GM12878 (cell line): Measurements from ENCODE around the gene NTRK3. TPM values are rescaled to one million over a fixed set of nuclear protein-coding genes. Genes with fewer than 3 reads are reported as not detected.

Source experiments
- CBFB ChIP-seq: IDR thresholded peaks from 2 replicates; pipeline ENCODE4 v1.6.1; 2016; ENCODE audit warnings: antibody characterized with exemption, low read depth
- IRF4 ChIP-seq: IDR thresholded peaks from 2 replicates; pipeline ENCODE4 v1.6.1; 2011; ENCODE audit warnings: low read depth, low read length
- STAT1 ChIP-seq: fragments of 450-650 bp; conservative IDR thresholded peaks from 2 replicates; pipeline ENCODE4 v1.6.1; 2014; ENCODE audit warnings: antibody characterized with exemption, mild to moderate bottlenecking
- STAT3 ChIP-seq: IDR thresholded peaks from 2 replicates; pipeline ENCODE4 v1.6.1; 2011; ENCODE audit warnings: low read depth, low read length, improper control_type of control experiment
- polyA plus RNA-seq, 11 experiments: library from polyadenylated mRNA; depleted of rRNA in 4 of 11; unstranded in 6 of 11; stranded (reverse) in 5 of 11; fragments of >200 nt; fragmentation: Nextera tagmentation in 4 of 11; fragmentation: Illumina TruSeq in 1 of 11; extraction: Ambion mirVana in 4 of 11; extraction: Trizol in 1 of 11; gene quantifications; 1 replicate in 1 of 11; 2 replicates in 10 of 11; pipeline versions ENCODE4 v1.2.1 to v1.2.3, GENCODE V29; 2011 to 2016; ENCODE audit warnings: inconsistent platforms in 2 of 11, missing spikeins in 2 of 11, low read depth in 1 of 11
- small RNA-seq: library from RNA; depleted of rRNA; stranded (forward); fragments of <200 nt; gene quantifications from one replicate; pipeline ENCODE3, GENCODE V24; 2014
- total RNA-seq, 4 experiments: library from RNA; depleted of rRNA in 3 of 4; stranded (reverse); fragments of >200 nt in 3 of 4; fragmentation: Illumina TruSeq in 1 of 4; extraction: Trizol in 1 of 4; gene quantifications; 2 replicates each; pipeline versions ENCODE4 v1.2.1 to v1.2.3, GENCODE V29; 2013 to 2021
- TF ChIP-seq, protein P1 (sequence below): IDR thresholded peaks from 2 replicates; pipeline ENCODE4 v1.6.1; 2011; ENCODE audit warnings: low read depth, mild to moderate bottlenecking, low read length, moderate library complexity, borderline replicate concordance; ENCODE audit errors: extremely low read depth

NTRK3 gene
- total and polyA plus RNA-seq, 10 of the 15 experiments (the other 5 are each of a cell fraction or from before 2014, with no cell fraction given), result not detected

GRCh38 chr15:87816016-87816415, 440.5 kb downstream of the NTRK3 start (continued):
- TF ChIP-seq STAT1, result no peak
- TF ChIP-seq IRF4, result no peak
- no peak for TF ChIP-seq CBFB
- TF ChIP-seq, protein P1, sequence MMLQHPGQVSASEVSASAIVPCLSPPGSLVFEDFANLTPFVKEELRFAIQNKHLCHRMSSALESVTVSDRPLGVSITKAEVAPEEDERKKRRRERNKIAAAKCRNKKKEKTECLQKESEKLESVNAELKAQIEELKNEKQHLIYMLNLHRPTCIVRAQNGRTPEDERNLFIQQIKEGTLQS, result no peak
- no peak for TF ChIP-seq STAT3

Small RNAs within 50 kb of the gene (small RNA-seq; reads per million reads assigned to genes)
- not detected for gene MED28P6

Other genes with a start within 250 kb of the NTRK3 start
- gene MRPL46, start 210.6 kb upstream of the NTRK3 start, total RNA-seq (2014; rRNA removed), result 33.0 and 37.4 TPM in 2 replicates
- gene MRPL46, start 210.6 kb upstream of the NTRK3 start, total RNA-seq (2014; rRNA removed; fragmentation: Illumina TruSeq; extraction: Trizol), result 41.1 and 42.4 TPM in 2 replicates
- gene MRPL46, start 210.6 kb upstream of the NTRK3 start, total RNA-seq (2021), result 37.9 and 39.5 TPM in 2 replicates
- gene MRPL46, start 210.6 kb upstream of the NTRK3 start, polyA plus RNA-seq (2011; rRNA removed), result 48.5 and 50.4 TPM in 2 replicates
- gene MRPL46, start 210.6 kb upstream of the NTRK3 start, polyA plus RNA-seq (2014; fragmentation: Illumina TruSeq; extraction: Trizol), result 40.5 and 41.7 TPM in 2 replicates
- 10 to 100 TPM; 55.3 to 66.9 TPM for gene MRPL46, start 210.6 kb upstream of the NTRK3 start, polyA plus RNA-seq (2014; fragmentation: Nextera tagmentation; extraction: Ambion mirVana)
- 54.6 and 57.7 TPM in 2 replicates for gene MRPL46, start 210.6 kb upstream of the NTRK3 start, polyA plus RNA-seq (2014; rRNA removed)
- 10 to 100 TPM; 95.9 to 96.7 TPM for gene MRPL46, start 210.6 kb upstream of the NTRK3 start, polyA plus RNA-seq (2016; fragmentation: Nextera tagmentation; extraction: Ambion mirVana)
- 65.2 and 71.8 TPM in 2 replicates for gene MRPS11, start 211.0 kb upstream of the NTRK3 start, total RNA-seq (2014; rRNA removed)
- 50.4 and 55.1 TPM in 2 replicates for gene MRPS11, start 211.0 kb upstream of the NTRK3 start, total RNA-seq (2014; rRNA removed; fragmentation: Illumina TruSeq; extraction: Trizol)
- 72.2 and 73.7 TPM in 2 replicates for gene MRPS11, start 211.0 kb upstream of the NTRK3 start, total RNA-seq (2021)
- 77.5 and 104 TPM in 2 replicates for gene MRPS11, start 211.0 kb upstream of the NTRK3 start, polyA plus RNA-seq (2011; rRNA removed)
- 24.6 and 57.9 TPM in 2 replicates for gene MRPS11, start 211.0 kb upstream of the NTRK3 start, polyA plus RNA-seq (2014; fragmentation: Illumina TruSeq; extraction: Trizol)
- gene MRPS11, start 211.0 kb upstream of the NTRK3 start, polyA plus RNA-seq (2014; fragmentation: Nextera tagmentation; extraction: Ambion mirVana), result 10 to 100 TPM; 37.1 to 44.3 TPM
- 99.9 and 103 TPM in 2 replicates for gene MRPS11, start 211.0 kb upstream of the NTRK3 start, polyA plus RNA-seq (2014; rRNA removed)
- 100 to 1,000 TPM; 138 to 148 TPM for gene MRPS11, start 211.0 kb upstream of the NTRK3 start, polyA plus RNA-seq (2016; fragmentation: Nextera tagmentation; extraction: Ambion mirVana)